GM13977 (cell line): ENCODE measurements around the gene ZFP64.
"Not testable (repeated sequence)": the region's sequence is repeated elsewhere in the genome, so short reads cannot be mapped to it uniquely, and the experiment has no call there.

ENCODE experiments used
- DNase-seq: peaks from one replicate; pipeline ENCODE4 v3.0.0; 2012; ENCODE audit warnings: low spot score
- in situ Hi-C: fragments of 300-500 bp; cut with MboI; formaldehyde crosslinking; loops from one replicate; pipeline ENCODE4 v1.12.0; 2022; ENCODE audit warnings: low sequenced_read_pairs, low pct_unique_long_range_greater_than_20kb, mixed read lengths, inconsistent platforms; ENCODE audit not compliant: unreplicated experiment
- TF ChIP-seq, protein P1 (sequence below): IDR thresholded peaks from 2 replicates; pipeline ENCODE4 v1.5.1; 2012; ENCODE audit warnings: mild to moderate bottlenecking, control low read depth; ENCODE audit not compliant: insufficient read depth; ENCODE audit errors: extremely low read depth, missing control alignments

The ZFP64 gene

DNA sequence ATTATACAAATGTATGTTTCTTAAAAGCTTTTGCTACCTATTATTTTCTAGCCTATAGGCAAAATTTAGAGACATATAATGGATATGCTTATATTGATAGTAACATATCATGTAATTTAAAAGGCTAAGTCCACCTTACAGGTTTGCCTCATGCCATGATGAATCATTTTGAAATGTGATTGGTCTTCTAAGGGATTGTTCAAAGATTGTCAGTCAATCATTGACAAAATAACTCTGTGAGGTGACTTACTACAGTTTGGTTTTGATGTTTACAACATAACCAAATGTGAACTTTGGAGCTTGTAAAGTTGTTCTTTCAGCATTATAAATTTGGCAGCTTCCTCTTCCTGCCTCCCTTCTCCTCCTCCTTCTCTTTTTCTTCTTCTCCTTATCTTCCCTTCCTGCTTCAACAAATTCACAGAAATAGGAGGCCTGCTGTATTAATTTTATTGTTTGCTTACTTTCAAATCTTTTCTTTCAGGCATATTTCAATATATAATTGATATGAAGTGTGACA lies 39.7 kb upstream of the ZFP64 start:
- TF ChIP-seq, protein P1, sequence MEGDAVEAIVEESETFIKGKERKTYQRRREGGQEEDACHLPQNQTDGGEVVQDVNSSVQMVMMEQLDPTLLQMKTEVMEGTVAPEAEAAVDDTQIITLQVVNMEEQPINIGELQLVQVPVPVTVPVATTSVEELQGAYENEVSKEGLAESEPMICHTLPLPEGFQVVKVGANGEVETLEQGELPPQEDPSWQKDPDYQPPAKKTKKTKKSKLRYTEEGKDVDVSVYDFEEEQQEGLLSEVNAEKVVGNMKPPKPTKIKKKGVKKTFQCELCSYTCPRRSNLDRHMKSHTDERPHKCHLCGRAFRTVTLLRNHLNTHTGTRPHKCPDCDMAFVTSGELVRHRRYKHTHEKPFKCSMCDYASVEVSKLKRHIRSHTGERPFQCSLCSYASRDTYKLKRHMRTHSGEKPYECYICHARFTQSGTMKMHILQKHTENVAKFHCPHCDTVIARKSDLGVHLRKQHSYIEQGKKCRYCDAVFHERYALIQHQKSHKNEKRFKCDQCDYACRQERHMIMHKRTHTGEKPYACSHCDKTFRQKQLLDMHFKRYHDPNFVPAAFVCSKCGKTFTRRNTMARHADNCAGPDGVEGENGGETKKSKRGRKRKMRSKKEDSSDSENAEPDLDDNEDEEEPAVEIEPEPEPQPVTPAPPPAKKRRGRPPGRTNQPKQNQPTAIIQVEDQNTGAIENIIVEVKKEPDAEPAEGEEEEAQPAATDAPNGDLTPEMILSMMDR, result no peak
- in situ Hi-C loops, result no loop called here
- no peak for DNase-seq

DNA sequence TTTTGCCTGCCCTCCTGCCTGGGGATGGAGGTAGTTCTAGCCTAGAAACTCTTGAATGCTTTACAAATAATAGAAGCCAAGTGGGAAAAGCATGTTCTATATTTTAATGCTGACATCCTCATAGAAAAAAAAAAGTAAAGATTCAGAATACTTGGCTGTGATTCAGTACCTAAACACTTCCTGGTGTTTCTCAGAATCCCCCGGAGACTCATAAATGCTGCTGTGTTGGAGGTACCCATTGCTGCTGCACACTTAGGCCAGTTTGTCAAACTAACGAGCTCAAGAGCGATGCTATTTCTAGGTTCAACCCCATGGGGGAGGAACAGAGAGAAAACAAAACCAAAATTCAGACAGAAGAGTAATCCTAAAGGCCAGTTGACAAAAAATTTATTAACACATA lies 38.8 kb upstream of the ZFP64 start:
- DNase-seq, result no peak
- TF ChIP-seq, protein P1, result no peak
- in situ Hi-C loops, result no loop called here

DNA sequence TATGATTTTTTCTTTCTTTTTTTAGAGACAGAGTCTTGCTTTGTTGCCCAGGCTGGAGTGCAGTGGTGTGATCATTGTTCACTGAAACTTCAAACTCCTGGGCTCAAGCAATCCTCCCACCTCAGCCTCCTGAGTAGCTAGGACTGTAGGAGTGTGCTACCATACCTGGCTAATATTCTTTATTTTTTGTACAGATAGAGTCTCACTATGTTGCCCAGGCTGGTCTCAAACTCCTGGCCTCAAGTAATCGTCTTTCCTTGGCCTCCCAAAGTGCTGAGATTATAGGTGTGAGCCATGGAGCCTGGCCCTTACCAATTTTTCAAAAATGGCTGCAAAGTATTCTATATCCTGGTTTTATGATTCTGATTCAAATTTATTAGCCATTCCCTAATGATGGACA lies 37.8 kb upstream of the ZFP64 start:
- in situ Hi-C loops, DNase-seq: not testable (repeated sequence)

DNA sequence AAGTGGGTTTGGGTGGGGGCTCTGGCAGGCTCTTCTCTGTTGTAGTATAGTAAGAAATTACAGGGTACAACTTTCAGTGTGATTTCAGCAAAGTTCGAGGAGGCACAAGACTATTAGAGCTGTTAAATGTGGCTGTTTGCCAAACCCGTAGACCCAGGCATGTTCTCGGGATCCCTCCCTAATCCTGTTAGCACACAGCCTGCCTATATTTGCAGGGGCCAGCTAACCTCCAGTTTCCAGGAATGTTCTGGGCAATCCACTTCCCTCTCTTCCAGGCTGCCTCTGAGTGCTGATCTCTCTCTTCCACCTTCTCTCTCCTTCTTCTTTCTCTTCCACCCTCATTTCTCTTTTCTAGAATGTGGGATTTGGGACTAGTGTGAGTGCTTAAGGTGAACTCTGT lies 34.8 kb upstream of the ZFP64 start:
- in situ Hi-C loops, result no loop called here
- no peak for DNase-seq
- TF ChIP-seq, protein P1, result no peak

DNA sequence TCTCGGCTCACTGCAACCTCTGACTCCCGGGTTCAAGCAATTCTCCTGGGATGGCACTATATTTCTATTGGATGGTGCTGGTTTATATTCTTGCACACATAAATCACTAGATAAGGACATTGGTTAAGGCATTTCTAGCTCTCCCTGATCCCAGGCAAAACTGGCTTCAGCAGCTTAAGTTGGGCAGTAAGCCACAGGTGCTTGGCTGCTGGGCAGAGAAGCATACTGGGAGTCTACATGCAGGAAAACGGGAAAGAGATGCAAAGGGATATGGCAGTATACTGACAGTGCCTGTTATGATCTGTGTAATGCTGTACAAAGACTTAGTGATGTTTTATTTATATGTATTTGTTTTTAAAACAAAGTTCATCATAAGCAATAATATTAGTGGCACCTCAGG lies 33.3 kb upstream of the ZFP64 start:
- in situ Hi-C loops, result no loop called here
- DNase-seq, result no peak
- TF ChIP-seq, protein P1, result no peak

DNA sequence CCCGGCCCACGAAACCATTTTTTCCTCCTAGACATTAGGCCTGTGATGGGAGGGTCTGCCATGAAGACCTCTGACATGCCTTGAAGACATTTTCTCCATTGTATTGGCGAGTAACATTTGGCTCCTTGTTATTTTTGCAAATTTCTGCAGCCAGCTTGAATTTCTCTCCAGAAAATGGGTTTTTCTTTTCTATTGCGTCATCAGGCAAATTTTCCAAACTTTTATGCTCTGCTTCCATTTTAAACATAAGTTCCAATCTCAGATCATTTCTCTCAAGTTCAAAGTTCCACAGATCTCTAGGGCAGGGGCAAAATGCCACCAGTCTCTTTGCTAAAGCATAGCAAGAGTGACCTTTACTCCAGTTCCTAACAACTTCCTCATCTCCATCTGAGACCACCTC lies 29.8 kb upstream of the ZFP64 start:
- DNase-seq, in situ Hi-C loops: not testable (repeated sequence)

DNA sequence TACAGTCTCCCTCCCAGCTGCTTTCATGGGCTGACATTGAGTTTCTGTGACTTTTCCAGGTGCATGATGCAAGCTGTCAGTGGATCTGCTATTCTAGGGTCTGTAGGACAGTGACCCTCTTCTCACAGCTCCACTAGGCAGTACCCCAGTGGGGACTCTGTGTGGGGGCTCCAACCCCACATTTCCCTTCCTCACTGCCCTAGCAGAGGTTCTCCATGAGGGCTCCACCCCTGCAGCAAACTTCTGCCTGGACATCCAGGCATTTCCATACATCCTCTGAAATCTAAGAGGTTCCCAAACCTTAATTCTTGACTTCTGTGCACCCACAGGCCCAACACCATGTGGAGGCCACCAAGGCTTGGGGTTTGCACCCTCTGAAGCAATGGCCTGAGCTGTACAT lies 29.3 kb upstream of the ZFP64 start:
- DNase-seq, in situ Hi-C loops: not testable (repeated sequence)

DNA sequence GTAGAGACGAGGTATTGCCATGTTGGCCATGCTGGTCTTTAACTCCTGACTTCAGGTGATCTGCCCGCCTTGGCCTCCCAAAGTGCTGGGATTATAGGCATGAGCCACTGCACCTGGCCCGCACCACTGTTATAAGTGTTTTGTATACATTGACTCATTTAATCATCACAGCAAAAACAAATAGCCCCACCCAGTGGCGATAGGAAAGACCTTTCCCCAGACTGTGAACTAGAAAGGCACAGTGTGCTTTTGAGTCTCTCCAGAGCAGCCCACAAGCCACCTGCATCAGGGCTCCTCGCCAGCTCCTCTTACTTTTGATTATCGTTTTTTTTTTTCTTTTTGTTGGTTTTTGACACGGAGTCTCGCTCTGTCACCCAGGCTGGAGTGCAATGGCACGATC lies 27.9 kb upstream of the ZFP64 start:
- TF ChIP-seq, protein P1, result peak; percentile 24
- no peak for DNase-seq
- in situ Hi-C loops, result no loop called here
